ENCODE measurements around the gene HSPBAP1. TPM values are rescaled to one million over a fixed set of nuclear protein-coding genes. Genes with fewer than 3 reads are reported as not detected.

The HSPBAP1 gene
- polyA plus RNA-seq, 1 donor (not counting 4 experiments of a cell fraction or from before 2014, with no cell fraction given): 9.5 TPM

- H3K27ac ChIP-seq (ENCODE audit: control insufficient read depth, insufficient read depth, low read length): no peak overlapping the region
- no peaks in the 10 kb centered on the region for H3K9me1 ChIP-seq (ENCODE audit: control insufficient read depth, extremely low read depth, insufficient read depth, low read length)
- TF ChIP-seq CTCF (optimal IDR thresholded peaks at IDR 0.05 in 1 of 3, IDR thresholded peaks at IDR 0.05 in 1 of 3, conservative IDR thresholded peaks at IDR 0.05 in 1 of 3; ENCODE audit: extremely low read depth in 1 of 3, insufficient read depth in 2 of 3, low read length in 3 of 3): no peak
- TF ChIP-seq EZH2 (IDR thresholded peaks at IDR 0.05; ENCODE audit: low read length): no peak
- no peak overlapping the region for H3K9ac ChIP-seq (ENCODE audit: control insufficient read depth, extremely low read depth, insufficient read depth, low read length)
- H3K27me3 ChIP-seq (ENCODE audit: control insufficient read depth, extremely low read depth, insufficient read depth, low read length): no peaks in the 10 kb centered on the region
- no peaks in the 10 kb centered on the region for H4K20me1 ChIP-seq (ENCODE audit: control insufficient read depth, extremely low read depth, insufficient read depth, low read length)
- FAIRE-seq (no peak), DNase-seq (ENCODE audit: low read depth, low spot score) (no peak)
- H3K4me3 ChIP-seq (ENCODE audit: control insufficient read depth in 2 of 3, extremely low read depth in 1 of 3, insufficient read depth in 2 of 3, low read depth in 1 of 3, low read length in 3 of 3): no peak overlapping the region
- dilution Hi-C loops (cut with MboI; ENCODE audit: extremely low pct_ligation_motif_present, low sequenced_read_pairs): no loop called here
- no peak overlapping the region for H2AFZ ChIP-seq (ENCODE audit: control insufficient read depth, low read length)
- peaks cover 0 to 2% of the 10 kb centered on the region in 2 experiments for H3K36me3 ChIP-seq (ENCODE audit: control insufficient read depth in 2 of 2, extremely low read depth in 1 of 2, insufficient read depth in 2 of 2, low read length in 2 of 2)
- no peaks in the 10 kb centered on the region for H3K4me1 ChIP-seq (ENCODE audit: control insufficient read depth, extremely low read depth, insufficient read depth, low read length)
- H3K9me3 ChIP-seq (ENCODE audit: control insufficient read depth, low read depth, low read length): no peaks in the 10 kb centered on the region
- H3K79me2 ChIP-seq (ENCODE audit: control insufficient read depth, insufficient read depth, low read length): no peaks in the 10 kb centered on the region
- no peak overlapping the region for H3K4me2 ChIP-seq (ENCODE audit: control insufficient read depth, extremely low read depth, insufficient read depth, low read depth, low read length)
Measured at GRCh38 chr3:122770521-122771202, 23.0 kb downstream of the HSPBAP1 start.

GRCh38 chr3:122767540-122768372 is 25.9 kb downstream of the HSPBAP1 start:
- no peak for FAIRE-seq
- no peak overlapping the region for H3K4me2 ChIP-seq (ENCODE audit: control insufficient read depth, extremely low read depth, insufficient read depth, low read depth, low read length)
- dilution Hi-C loops (cut with MboI; ENCODE audit: extremely low pct_ligation_motif_present, low sequenced_read_pairs): no loop called here
- H3K27ac ChIP-seq (ENCODE audit: control insufficient read depth, insufficient read depth, low read length): no peak overlapping the region
- H3K4me1 ChIP-seq (ENCODE audit: control insufficient read depth, extremely low read depth, insufficient read depth, low read length): no peaks in the 10 kb centered on the region
- no peaks in the 10 kb centered on the region for H3K9me1 ChIP-seq (ENCODE audit: control insufficient read depth, extremely low read depth, insufficient read depth, low read length)
- H3K4me3 ChIP-seq (ENCODE audit: control insufficient read depth in 2 of 3, extremely low read depth in 1 of 3, insufficient read depth in 2 of 3, low read depth in 1 of 3, low read length in 3 of 3): no peak overlapping the region
- H3K27me3 ChIP-seq (ENCODE audit: control insufficient read depth, extremely low read depth, insufficient read depth, low read length): no peaks in the 10 kb centered on the region
- no peak overlapping the region for H2AFZ ChIP-seq (ENCODE audit: control insufficient read depth, low read length)
- H3K36me3 ChIP-seq (ENCODE audit: control insufficient read depth in 2 of 2, extremely low read depth in 1 of 2, insufficient read depth in 2 of 2, low read length in 2 of 2): peaks cover 0 to 2% of the 10 kb centered on the region in 2 experiments
- H3K9ac ChIP-seq (ENCODE audit: control insufficient read depth, extremely low read depth, insufficient read depth, low read length): no peak overlapping the region
- DNase-seq (ENCODE audit: low read depth, low spot score): no peak
- no peaks in the 10 kb centered on the region for H3K9me3 ChIP-seq (ENCODE audit: control insufficient read depth, low read depth, low read length)
- no peaks in the 10 kb centered on the region for H3K79me2 ChIP-seq (ENCODE audit: control insufficient read depth, insufficient read depth, low read length)
- H4K20me1 ChIP-seq (ENCODE audit: control insufficient read depth, extremely low read depth, insufficient read depth, low read length): no peaks in the 10 kb centered on the region
- TF ChIP-seq EZH2 (IDR thresholded peaks at IDR 0.05; ENCODE audit: low read length) (no peak), CTCF (optimal IDR thresholded peaks at IDR 0.05 in 1 of 3, IDR thresholded peaks at IDR 0.05 in 1 of 3, conservative IDR thresholded peaks at IDR 0.05 in 1 of 3; ENCODE audit: extremely low read depth in 1 of 3, insufficient read depth in 2 of 3, low read length in 3 of 3) (no peak)
